ENCODE measurements around the gene PTPRG.

The PTPRG gene

DNA sequence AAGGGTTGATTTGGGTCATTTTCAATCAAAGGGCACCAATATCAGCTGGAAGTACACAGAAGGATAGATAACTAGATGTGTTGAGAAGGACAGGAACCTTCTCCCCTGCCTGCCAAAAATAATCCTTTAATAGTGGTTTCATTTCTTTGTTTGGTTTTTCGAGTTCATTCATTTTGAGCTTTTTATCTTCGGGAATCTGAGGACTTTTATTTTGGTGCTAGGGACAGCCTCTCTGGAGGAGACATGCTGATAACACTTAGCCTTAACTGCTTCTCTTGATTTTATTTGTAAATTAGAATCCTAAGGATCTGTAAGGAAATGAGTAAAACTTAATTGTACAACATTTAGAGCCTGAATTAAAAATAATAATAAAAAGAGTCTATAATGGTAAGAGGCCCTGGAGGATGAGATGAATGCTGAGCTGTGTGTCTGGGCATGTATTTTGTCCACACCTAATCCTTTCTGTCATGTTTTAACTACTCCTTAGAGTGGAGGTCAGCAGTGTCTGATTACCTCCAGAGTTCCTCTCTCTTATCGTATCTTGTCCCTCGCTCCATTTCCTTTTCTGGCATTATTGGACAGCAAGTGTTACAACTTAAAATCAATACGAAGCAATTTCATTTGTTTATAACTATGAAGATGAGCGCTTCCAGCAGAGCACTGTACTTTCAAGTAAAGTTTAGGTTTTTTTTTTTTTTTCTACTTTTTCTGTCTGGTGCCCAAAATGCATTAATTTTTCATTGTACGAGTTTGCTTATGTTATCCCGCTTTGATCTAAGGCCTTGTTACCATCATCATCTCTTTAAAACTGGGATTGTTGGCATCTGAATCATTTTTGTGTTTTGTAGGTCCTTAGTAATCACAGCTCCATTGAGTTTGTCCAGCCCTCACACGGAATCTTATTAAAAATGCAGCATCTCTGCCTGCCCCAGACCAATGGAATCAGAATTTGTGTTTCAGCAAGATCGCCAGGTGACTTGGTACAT lies 22.8 kb downstream of the PTPRG start:
- in situ Hi-C loops (cut with MboI; ENCODE audit: low sequenced_read_pairs), result no loop called here

DNA sequence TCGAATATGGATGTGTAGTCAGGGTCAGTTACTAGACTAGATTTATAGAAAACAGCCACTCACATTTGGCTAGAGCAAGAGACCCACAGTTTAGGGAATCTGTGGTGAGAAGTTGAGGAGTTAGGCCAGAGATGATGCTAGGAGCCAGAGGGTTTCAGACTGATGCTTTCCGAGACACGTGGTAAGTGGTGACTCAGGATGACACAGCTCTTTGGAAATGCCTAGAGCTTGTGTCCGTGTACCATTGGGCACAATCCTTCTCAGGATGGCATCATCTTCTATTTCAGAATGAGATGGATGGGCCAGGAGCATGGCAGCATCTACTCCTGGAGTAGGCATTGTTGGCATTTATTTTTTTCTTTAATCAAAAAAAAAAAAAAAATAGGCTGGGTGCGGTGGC lies 28.5 kb downstream of the PTPRG start:
- in situ Hi-C loops (cut with MboI; ENCODE audit: low sequenced_read_pairs), result no loop called here

- in situ Hi-C loops (cut with MboI; ENCODE audit: low sequenced_read_pairs), result no loop called here
Observed at GRCh38 chr3:61591300-61591699, 29.9 kb downstream of the PTPRG start.

- in situ Hi-C loops (cut with MboI; ENCODE audit: low sequenced_read_pairs), result no loop called here
Observed at GRCh38 chr3:61593446-61594029, 32.2 kb downstream of the PTPRG start.

- in situ Hi-C loops (cut with MboI; ENCODE audit: low sequenced_read_pairs), result no loop called here
Observed at GRCh38 chr3:61594144-61594963, 33.0 kb downstream of the PTPRG start.

DNA sequence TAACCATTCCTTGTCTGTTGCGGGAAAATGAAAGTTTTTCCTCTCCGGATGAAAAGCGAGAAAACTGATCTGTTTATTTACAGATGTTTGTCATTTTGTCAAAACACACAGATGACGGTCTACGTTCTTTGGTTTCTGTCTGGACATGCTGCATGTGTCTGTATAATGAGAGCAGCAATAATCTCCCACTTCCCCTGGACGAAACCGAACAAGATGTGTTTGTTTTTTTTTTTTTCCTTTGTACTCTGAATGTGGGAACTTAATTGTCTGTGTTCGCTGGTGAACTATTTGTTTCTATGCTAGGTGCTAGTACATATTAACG lies 33.6 kb downstream of the PTPRG start:
- in situ Hi-C loops (cut with MboI; ENCODE audit: low sequenced_read_pairs), result no loop called here

GRCh38 chr3:61595288-61595687 lies 33.9 kb downstream of the PTPRG start:
- in situ Hi-C loops (cut with MboI; ENCODE audit: low sequenced_read_pairs), result no loop called here

DNA sequence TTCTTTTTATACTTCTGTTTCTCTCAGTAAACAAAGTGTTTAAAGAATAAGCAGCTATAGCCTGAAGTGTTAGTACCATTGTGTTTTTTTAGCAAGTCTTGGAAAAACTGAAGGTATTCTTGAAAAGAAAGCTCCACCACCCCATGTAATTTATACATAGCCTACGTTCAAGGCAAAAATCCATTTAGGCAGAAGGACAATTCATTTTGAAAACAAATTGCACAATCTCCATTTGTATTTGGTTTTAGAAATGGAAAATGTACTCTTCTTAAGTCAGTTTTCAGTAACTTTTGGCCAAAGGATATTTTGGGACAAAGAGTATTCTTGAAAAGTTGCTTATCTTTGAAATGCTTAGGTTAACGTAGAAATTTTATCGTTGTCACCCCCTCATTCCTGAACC lies 34.5 kb downstream of the PTPRG start:
- in situ Hi-C loops (cut with MboI; ENCODE audit: low sequenced_read_pairs), result no loop called here

- in situ Hi-C loops (cut with MboI; ENCODE audit: low sequenced_read_pairs), result no loop called here
Observed at GRCh38 chr3:61597906-61598305, 36.5 kb downstream of the PTPRG start.

GRCh38 chr3:61600195-61600594 lies 38.8 kb downstream of the PTPRG start:
- in situ Hi-C loops (cut with MboI; ENCODE audit: low sequenced_read_pairs), result no loop called here

DNA sequence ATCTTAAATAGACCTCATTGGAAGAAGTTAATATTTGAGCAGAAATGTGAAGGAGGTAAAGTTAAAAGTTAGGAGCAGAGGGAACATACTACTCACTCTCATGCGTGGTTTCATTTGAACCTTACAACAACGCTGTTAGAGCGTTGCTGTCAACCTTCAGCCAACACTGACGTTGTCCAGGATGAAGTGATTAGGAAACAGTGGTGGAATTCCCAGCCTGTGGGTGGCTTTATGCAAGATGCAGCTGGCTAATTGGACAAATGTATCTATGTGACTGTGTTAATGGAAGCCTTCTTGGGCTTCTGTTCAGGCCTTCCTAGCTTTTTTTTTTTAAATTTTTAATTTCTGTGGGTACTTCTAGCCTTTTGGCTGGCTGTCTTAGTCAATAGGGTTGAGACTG lies 40.5 kb downstream of the PTPRG start:
- in situ Hi-C loops (cut with MboI; ENCODE audit: low sequenced_read_pairs), result no loop called here

- in situ Hi-C loops (cut with MboI; ENCODE audit: low sequenced_read_pairs), result no loop called here
Observed at GRCh38 chr3:61602466-61602865, 41.1 kb downstream of the PTPRG start.

- in situ Hi-C loops (cut with MboI; ENCODE audit: low sequenced_read_pairs), result no loop called here
Observed at GRCh38 chr3:61605589-61606175, 44.3 kb downstream of the PTPRG start.

DNA sequence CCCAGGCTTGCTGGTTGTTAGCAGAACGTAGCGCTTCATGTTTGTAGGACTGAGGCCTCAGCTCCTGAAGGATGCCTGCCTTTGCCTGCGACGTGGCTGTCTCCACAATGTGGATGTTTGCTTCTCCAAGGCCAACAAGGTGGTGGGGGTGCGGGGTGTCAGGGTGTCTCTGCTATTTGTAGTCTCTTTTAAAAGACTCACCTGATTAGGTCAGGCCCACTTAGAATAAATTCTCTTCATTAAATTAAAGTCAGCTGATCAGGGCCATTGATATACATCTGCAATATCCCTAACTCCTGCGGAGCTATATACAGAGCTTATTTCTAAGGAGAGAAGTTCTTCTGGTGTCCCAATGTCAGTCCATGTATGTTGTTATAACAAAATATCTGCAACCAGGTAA lies 44.8 kb downstream of the PTPRG start:
- in situ Hi-C loops (cut with MboI; ENCODE audit: low sequenced_read_pairs), result no loop called here

DNA sequence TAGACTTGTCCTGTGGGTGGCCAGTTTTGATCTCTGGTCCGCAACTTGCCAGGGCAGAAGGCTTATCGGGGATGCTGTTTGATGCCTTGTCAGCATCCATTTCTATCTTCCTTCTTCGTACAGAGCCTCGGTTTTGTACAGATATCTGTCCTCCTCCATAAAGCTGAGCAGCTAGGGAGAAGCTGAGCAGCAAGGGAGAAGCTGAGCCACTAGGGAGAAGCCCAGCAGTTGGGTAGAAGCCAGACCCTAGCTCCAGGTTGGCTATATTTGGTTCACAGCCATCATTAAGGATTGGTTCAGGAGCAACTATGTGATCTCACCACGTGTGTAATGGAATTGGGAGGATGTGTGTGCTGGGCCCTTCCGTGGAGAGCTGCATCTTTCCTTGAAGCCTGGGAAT lies 46.7 kb downstream of the PTPRG start:
- in situ Hi-C loops (cut with MboI; ENCODE audit: low sequenced_read_pairs), result no loop called here

DNA sequence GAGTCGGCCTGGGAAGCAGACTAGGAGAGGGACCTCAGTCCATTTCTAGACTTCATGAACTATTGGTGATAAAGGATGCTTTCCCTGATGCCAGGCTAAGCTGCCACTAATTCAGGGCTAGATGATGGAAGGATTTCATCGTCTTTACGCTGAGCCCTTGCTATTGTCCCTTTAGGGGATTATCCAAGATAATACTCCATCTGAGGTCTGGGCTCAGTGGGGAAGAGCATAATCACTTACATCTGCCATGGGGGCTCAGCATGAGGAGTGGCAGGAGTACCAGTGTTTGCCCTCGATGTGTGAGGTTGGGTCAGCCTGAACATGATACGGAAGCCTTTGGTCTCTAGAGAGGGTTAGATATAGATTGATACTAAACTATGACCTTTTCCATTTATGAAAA lies 47.3 kb downstream of the PTPRG start:
- in situ Hi-C loops (cut with MboI; ENCODE audit: low sequenced_read_pairs), result no loop called here

DNA sequence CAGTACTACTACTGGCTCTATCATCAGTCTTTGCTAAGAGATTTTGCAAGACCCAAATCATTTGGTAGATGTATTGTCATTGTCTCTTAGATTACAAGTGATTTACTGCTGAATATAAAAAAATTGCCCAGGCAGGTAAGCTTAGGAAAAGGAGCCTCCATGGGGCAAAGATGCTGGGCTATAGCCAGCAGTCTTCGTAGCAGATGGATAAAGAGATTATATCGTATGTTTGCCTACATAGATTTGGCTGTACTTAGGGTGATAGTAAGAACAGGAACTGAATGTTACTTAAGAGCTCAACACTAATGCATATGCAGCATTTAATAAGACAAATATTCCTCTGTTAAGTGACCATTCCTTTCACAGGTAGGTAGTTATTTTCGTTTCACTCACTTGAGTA lies 48.9 kb downstream of the PTPRG start:
- in situ Hi-C loops (cut with MboI; ENCODE audit: low sequenced_read_pairs), result no loop called here

DNA sequence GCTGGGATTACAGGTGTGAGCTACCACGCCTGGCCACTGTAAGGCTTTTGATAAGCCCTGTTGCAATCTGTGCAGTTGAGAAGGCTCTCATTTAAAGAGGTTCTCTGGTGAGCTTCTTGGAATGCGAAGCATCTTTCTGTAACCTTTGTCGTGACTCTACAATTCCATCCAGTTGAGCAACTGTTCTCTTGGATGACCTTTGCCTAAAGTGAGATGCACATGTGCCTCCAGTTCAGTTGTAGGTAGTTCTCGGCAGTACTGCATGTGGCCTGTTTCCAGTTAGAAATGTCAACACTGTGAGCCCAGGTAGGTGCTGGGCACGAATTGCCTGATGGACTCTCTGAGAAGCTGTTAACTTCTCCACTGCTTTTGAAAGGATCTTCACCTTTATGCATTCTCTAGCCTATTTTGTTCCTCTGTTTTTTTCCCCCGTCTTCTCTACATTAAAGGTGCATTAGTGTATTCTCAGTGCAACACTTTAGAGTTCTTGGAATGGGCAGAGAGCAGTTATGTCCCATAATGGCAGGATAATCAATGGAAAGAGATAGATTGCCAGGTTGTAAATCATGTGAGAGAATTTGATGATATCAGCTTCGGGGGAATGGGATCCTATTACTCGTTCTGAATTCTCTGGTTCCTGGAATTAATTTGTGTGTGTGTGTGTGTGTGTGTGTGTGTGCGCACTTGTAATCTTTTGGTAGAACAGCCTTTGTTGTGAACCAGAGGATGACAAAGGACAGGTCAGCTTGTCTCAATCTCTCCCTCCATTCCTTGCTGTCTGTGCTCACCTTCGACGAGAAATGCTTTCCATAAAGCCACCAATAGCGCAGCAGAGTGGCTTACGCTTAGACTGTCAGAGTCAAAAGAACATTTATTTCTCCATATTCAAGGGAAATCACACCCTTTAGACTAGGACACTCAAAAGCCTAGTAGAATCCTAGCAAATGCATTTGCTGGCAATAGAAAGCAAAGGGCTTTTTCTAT lies 51.1 kb downstream of the PTPRG start:
- in situ Hi-C loops (cut with MboI; ENCODE audit: low sequenced_read_pairs), result no loop called here

GRCh38 chr3:61613666-61614065 lies 52.3 kb downstream of the PTPRG start:
- in situ Hi-C loops (cut with MboI; ENCODE audit: low sequenced_read_pairs), result no loop called here

- in situ Hi-C loops (cut with MboI; ENCODE audit: low sequenced_read_pairs), result no loop called here
Observed at GRCh38 chr3:61615643-61616042, 54.3 kb downstream of the PTPRG start.
